Neuronal stem cell (in vitro differentiated cells): ENCODE data around the gene CLDN14.

Experiments
- DNase-seq: peaks from one replicate; pipeline ENCODE4 v3.0.0-alpha.2; 2013; ENCODE audit warnings: low spot score
- H2AFZ ChIP-seq: one replicate; pipeline ENCODE4 v1.6.1; 2013; ENCODE audit warnings: mild to moderate bottlenecking, low read length, inconsistent platforms
- H2AK5ac ChIP-seq: 2 replicates; pipeline ENCODE4 v1.6.1; 2013; ENCODE audit warnings: low read depth, mild to moderate bottlenecking, inconsistent platforms, low read length, moderate library complexity, mixed read lengths
- H2BK120ac ChIP-seq: 2 replicates; pipeline ENCODE4 v1.6.1; 2013; ENCODE audit warnings: low read depth, mild to moderate bottlenecking, inconsistent platforms, low read length, moderate library complexity, mixed read lengths
- H2BK12ac ChIP-seq: one replicate; pipeline ENCODE4 v1.6.1; 2013; ENCODE audit warnings: low read length, inconsistent platforms
- H2BK15ac ChIP-seq: 2 replicates; pipeline ENCODE4 v1.6.1; 2013; ENCODE audit warnings: mild to moderate bottlenecking, low read length, inconsistent platforms, mixed read lengths
- H2BK5ac ChIP-seq: one replicate; pipeline ENCODE4 v1.6.1; 2013; ENCODE audit warnings: inconsistent platforms, mild to moderate bottlenecking, low read length, moderate library complexity
- H3K14ac ChIP-seq: one replicate; pipeline ENCODE4 v1.6.1; 2013; ENCODE audit warnings: low read length, inconsistent platforms
- H3K18ac ChIP-seq: 2 replicates; pipeline ENCODE4 v1.6.1; 2013; ENCODE audit warnings: low read length, inconsistent platforms
- H3K23ac ChIP-seq: 2 replicates; pipeline ENCODE4 v1.6.1; 2013; ENCODE audit warnings: low read depth, mild to moderate bottlenecking, mixed read lengths, low read length, inconsistent platforms; ENCODE audit not compliant: poor library complexity
- H3K27ac ChIP-seq: replicated peaks from 3 replicates; pipeline ENCODE4 v1.5.1; 2013; ENCODE audit warnings: low read length, inconsistent platforms
- H3K27me3 ChIP-seq, 3 experiments: 2 replicates each; pipeline ENCODE4 v1.6.1; 2013; ENCODE audit warnings: low read length in 3 of 3, mild to moderate bottlenecking in 2 of 3, inconsistent platforms in 1 of 3, low read depth in 1 of 3, mixed read lengths in 1 of 3, moderate library complexity in 1 of 3; ENCODE audit not compliant: control insufficient read depth in 3 of 3, insufficient read depth in 3 of 3
- H3K36me3 ChIP-seq, 2 donors: replicated peaks in 1 of 2; 2 replicates each; pipeline ENCODE4 v1.6.1; 2013; ENCODE audit warnings: low read length in 2 of 2; ENCODE audit not compliant: control insufficient read depth in 2 of 2, insufficient read depth in 2 of 2
- H3K4ac ChIP-seq: 2 replicates; pipeline ENCODE4 v1.6.1; 2013; ENCODE audit warnings: inconsistent platforms, mild to moderate bottlenecking, low read length, moderate library complexity
- H3K4me1 ChIP-seq, 2 donors: 1 replicate in 1 of 2; 2 replicates in 1 of 2; pipeline ENCODE4 v1.6.1; 2013; ENCODE audit warnings: low read length in 2 of 2, low read depth in 1 of 2; ENCODE audit not compliant: control insufficient read depth in 2 of 2, insufficient read depth in 1 of 2
- H3K4me2 ChIP-seq: one replicate; pipeline ENCODE4 v1.6.1; 2013; ENCODE audit warnings: mild to moderate bottlenecking, low read length, inconsistent platforms; ENCODE audit not compliant: insufficient read depth, poor library complexity, severe bottlenecking
- H3K4me3 ChIP-seq, 2 donors: 2 replicates each; pipeline ENCODE4 v1.5.1; 2013; ENCODE audit warnings: low read length in 2 of 2, mild to moderate bottlenecking in 2 of 2, inconsistent platforms in 1 of 2, moderate library complexity in 1 of 2
- H3K79me1 ChIP-seq: one replicate; pipeline ENCODE4 v1.6.1; 2013; ENCODE audit warnings: low read depth, mild to moderate bottlenecking, inconsistent platforms, low read length, moderate library complexity
- H3K9ac ChIP-seq: one replicate; pipeline ENCODE4 v1.6.1; 2013; ENCODE audit warnings: mild to moderate bottlenecking, low read depth, low read length, inconsistent platforms; ENCODE audit not compliant: poor library complexity
- H3K9me3 ChIP-seq, 2 donors: replicated peaks in 1 of 2; 2 replicates each; pipeline versions ENCODE3 to v1.6.1; 2013; ENCODE audit warnings: low read length in 2 of 2, mild to moderate bottlenecking in 2 of 2, inconsistent platforms in 1 of 2, low read depth in 1 of 2, mixed read lengths in 1 of 2, moderate library complexity in 1 of 2; ENCODE audit not compliant: control insufficient read depth in 2 of 2, insufficient read depth in 1 of 2
- H4K8ac ChIP-seq: one replicate; pipeline ENCODE4 v1.6.1; 2013; ENCODE audit warnings: low read depth, mild to moderate bottlenecking, inconsistent platforms, low read length, moderate library complexity
- H4K91ac ChIP-seq: one replicate; pipeline ENCODE4 v1.6.1; 2013; ENCODE audit warnings: low read length, low read depth, mild to moderate bottlenecking, inconsistent platforms; ENCODE audit not compliant: poor library complexity
- WGBS, 2 donors: extraction: QIAGEN DNeasy Blood & Tissue Kit; methylation state at CpG; one replicate each; pipeline ENCODE4 v1.1.7; 2013; ENCODE audit warnings: missing lambda C conversion rate in 2 of 2, mixed read lengths in 1 of 2; ENCODE audit not compliant: insufficient read length in 2 of 2, insufficient replicate concordance in 1 of 2; ENCODE audit errors: extremely low coverage in 2 of 2; 5-methylcytosine and 5-hydroxymethylcytosine counted together

Gene CLDN14

DNA sequence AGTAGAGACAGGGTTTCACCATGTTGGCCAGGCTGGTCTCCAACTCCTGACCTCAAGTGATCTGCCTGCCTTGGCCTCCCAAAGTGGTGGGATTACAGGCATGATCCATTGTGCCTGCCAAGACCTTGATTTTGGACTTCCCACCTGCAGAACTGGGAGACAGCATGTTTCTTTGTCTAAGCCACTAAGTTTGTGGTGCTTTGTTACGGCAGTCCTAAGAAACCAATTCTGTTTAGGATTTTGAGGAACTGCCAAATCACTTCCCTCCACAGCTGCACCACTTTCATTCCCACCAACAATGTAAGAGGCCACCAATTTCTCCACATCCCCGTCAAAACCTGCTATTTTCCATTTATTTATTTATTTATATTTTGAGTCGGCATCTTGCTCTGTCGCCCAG is 48.7 kb downstream of the CLDN14 start:
- Histone ChIP-seq H2BK120ac (no peak overlapping the region), H4K91ac (no peak overlapping the region), H3K14ac (no peak overlapping the region), H3K79me1 (no peaks in the 10 kb centered on the region), H3K4ac (no peak overlapping the region), H3K27me3 (no peaks in the 10 kb centered on the region), H3K9ac (no peak overlapping the region), H2BK5ac (no peak overlapping the region), H2BK12ac (no peak overlapping the region), H3K23ac (no peak overlapping the region), H2BK15ac (no peak overlapping the region), H3K9me3 (no peaks in the 10 kb centered on the region), H3K36me3 (no peaks in the 10 kb centered on the region), H3K4me1 (peaks cover 6 to 11% of the 10 kb centered on the region in 2 donors), H4K8ac (no peak overlapping the region), H2AK5ac (no peak overlapping the region), H3K4me3 (no peak overlapping the region), H2AFZ (no peak overlapping the region), H3K18ac (no peak overlapping the region), H3K27ac (no peak overlapping the region), H3K4me2 (no peak overlapping the region)
- DNase-seq = no peak
- WGBS, 2 donors = no CpG with 5 or more reads among the region's 4 CpGs

DNA sequence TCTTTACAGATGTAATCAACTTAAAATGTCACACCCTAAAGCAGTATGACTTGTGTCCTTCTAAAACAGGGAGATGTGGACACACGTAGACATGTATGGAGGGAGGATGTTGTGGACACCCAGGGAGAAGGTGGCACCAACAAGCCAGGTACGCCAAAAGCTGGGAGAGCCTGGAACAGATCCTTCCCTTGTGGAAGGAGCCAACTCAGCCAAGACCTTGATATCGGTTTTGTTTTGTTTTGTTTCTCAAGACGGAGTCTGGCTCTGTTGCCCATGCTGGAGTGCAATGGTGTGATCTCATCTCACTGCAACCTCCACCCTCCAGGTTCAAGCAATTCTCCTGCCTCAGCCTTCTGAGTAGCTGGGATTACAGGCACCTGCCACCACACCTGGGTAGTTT is 49.1 kb downstream of the CLDN14 start:
- H2BK120ac ChIP-seq = no peak overlapping the region
- no peak overlapping the region for H4K91ac ChIP-seq
- H3K79me1 ChIP-seq = no peaks in the 10 kb centered on the region
- no peak for DNase-seq
- no peak overlapping the region for H3K4me3 ChIP-seq
- H3K18ac ChIP-seq = no peak overlapping the region
- no peaks in the 10 kb centered on the region for H3K9me3 ChIP-seq
- no peak overlapping the region for H3K23ac ChIP-seq
- H2AFZ ChIP-seq = no peak overlapping the region
- H3K4me2 ChIP-seq = no peak overlapping the region
- H3K36me3 ChIP-seq = no peaks in the 10 kb centered on the region
- H2BK5ac ChIP-seq = no peak overlapping the region
- no peak overlapping the region for H2AK5ac ChIP-seq
- no peak overlapping the region for H3K14ac ChIP-seq
- no peak overlapping the region for H2BK15ac ChIP-seq
- H3K4ac ChIP-seq = no peak overlapping the region
- no peak overlapping the region for H2BK12ac ChIP-seq
- no peak overlapping the region for H4K8ac ChIP-seq
- H3K9ac ChIP-seq = no peak overlapping the region
- no peak overlapping the region for H3K27ac ChIP-seq
- no peaks in the 10 kb centered on the region for H3K27me3 ChIP-seq
- WGBS, 2 donors = no CpG with 5 or more reads among the region's 4 CpGs
- peaks cover 6 to 11% of the 10 kb centered on the region in 2 donors for H3K4me1 ChIP-seq

DNA sequence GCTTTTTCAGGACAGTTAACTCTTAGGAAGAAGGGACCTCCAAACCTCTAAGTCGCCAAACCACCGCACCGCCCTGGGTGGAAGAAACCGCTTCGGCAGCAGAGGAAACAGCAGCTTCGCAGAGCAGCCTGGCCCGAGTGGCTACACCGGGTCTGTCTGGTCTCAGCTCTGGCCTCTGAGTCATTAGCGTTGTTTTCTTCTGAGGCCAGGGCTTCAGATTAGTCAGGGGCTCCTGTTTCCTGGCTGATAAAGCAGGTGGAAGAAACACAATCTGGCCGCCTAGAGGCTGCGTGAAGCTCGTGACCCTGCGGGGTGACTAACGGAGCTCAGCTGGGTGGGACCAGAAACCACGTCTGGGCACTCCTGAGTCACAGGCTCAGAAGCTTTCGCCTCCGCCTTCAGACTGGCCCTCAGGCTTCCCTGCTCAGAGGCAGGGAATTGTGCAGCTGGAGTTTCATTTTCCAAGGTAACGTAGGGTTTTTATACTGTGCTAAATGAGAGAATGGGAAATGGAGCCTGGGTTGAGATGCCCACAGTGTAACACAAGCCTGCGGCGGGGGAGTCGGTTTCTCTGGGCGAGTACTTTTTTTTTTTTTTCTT is 49.9 kb downstream of the CLDN14 start:
- WGBS, 2 donors = no CpG with 5 or more reads among the region's 22 CpGs
- Histone ChIP-seq H4K91ac (no peak overlapping the region), H3K4me3 (no peak overlapping the region), H3K4me2 (no peak overlapping the region), H3K18ac (peak overlapping the region; percentile 45), H3K36me3 (no peaks in the 10 kb centered on the region), H2BK12ac (no peak overlapping the region), H4K8ac (no peak overlapping the region), H3K79me1 (no peaks in the 10 kb centered on the region), H3K9me3 (no peaks in the 10 kb centered on the region), H2BK15ac (no peak overlapping the region), H2BK5ac (no peak overlapping the region), H2AFZ (peak overlapping the region; percentile 83), H3K9ac (no peak overlapping the region), H3K27ac (peak overlapping the region; percentile 45), H3K23ac (no peak overlapping the region), H3K4ac (no peak overlapping the region), H3K14ac (no peak overlapping the region), H2BK120ac (no peak overlapping the region), H3K27me3 (no peaks in the 10 kb centered on the region), H2AK5ac (no peak overlapping the region), H3K4me1 (peaks cover 6 to 11% of the 10 kb centered on the region in 2 donors)
- peak; percentile 56 for DNase-seq

DNA sequence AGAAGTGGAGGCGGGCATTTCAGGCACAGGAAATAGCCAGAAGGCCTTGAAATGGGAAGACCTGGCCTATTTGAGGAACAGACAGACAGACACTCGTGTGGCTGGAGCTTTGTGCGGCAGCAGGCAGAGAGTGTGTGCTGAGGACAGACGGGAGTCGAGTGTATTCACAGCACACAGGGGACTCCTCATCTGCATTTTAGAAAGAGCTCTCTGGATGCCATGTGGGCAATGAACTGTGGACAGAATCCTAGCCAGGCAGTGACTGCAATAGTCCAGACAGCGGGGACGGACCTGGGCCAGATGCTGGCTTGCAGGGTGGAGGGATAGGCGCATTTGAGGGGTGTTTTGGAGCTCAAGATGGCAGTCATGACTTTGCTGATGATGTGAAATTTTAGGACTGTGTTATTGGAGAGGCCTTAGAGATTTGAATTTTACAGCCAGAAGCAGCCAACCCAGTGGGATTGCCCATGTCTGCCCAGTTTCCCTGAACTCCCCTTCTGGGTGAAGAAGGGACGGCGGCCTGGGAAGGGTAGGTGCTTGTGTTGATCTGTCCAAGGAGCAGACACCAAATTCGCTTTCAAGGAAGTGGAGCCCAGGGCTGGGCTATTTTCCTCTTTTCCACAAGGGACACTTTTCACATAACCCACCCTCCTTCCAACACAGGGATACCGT is 51.0 kb downstream of the CLDN14 start:
- peak overlapping the region; percentile 70 for H2AFZ ChIP-seq
- H2BK120ac ChIP-seq = no peak overlapping the region
- H4K8ac ChIP-seq = no peak overlapping the region
- no peak overlapping the region for H2BK12ac ChIP-seq
- no peak overlapping the region for H3K4ac ChIP-seq
- H3K18ac ChIP-seq = no peak overlapping the region
- H3K79me1 ChIP-seq = no peaks in the 10 kb centered on the region
- peak overlapping the region; percentile 20 for H2AK5ac ChIP-seq
- H3K27ac ChIP-seq = no peak overlapping the region
- no peak overlapping the region for H3K9ac ChIP-seq
- H4K91ac ChIP-seq = no peak overlapping the region
- H3K4me3 ChIP-seq = no peak overlapping the region
- H3K4me2 ChIP-seq = no peak overlapping the region
- peaks cover 6 to 9% of the 10 kb centered on the region in 2 donors for H3K4me1 ChIP-seq
- no peak overlapping the region for H3K23ac ChIP-seq
- DNase-seq = no peak
- no peaks in the 10 kb centered on the region for H3K9me3 ChIP-seq
- no peak overlapping the region for H3K14ac ChIP-seq
- WGBS, 2 donors = no CpG with 5 or more reads among the region's 12 CpGs
- H2BK15ac ChIP-seq = no peak overlapping the region
- H3K27me3 ChIP-seq = no peaks in the 10 kb centered on the region
- no peak overlapping the region for H2BK5ac ChIP-seq
- H3K36me3 ChIP-seq = no peaks in the 10 kb centered on the region
